Thymus (tissue), 11 donors: ENCODE measurements around the gene LTBP3. TPM values are rescaled to one million over a fixed set of nuclear protein-coding genes. Genes with fewer than 3 reads are reported as not detected.
"Not testable (repeated sequence)": the region's sequence is repeated elsewhere in the genome, so short reads cannot be mapped to it uniquely, and the experiment has no call there.

Experiments
- DNase-seq, 9 donors: peaks; one replicate each; pipeline ENCODE4 v3.0.0-alpha.2; 2013; ENCODE audit warnings: low spot score in 9 of 9, low read depth in 6 of 9, missing footprints in 1 of 9
- H3K27ac ChIP-seq, 2 donors: one replicate each; pipeline ENCODE4 v1.5.1; 2013; ENCODE audit warnings: control low read depth in 1 of 2, low read depth in 1 of 2, low read length in 1 of 2, mild to moderate bottlenecking in 1 of 2, moderate library complexity in 1 of 2
- H3K27me3 ChIP-seq, 2 donors: one replicate each; pipeline ENCODE4 v1.5.1; 2013; ENCODE audit warnings: low read length in 1 of 2; ENCODE audit not compliant: control insufficient read depth in 2 of 2, insufficient read depth in 1 of 2
- H3K36me3 ChIP-seq, 2 donors: one replicate each; pipeline ENCODE4 v1.5.1; 2013; ENCODE audit warnings: low read length in 1 of 2, mild to moderate bottlenecking in 1 of 2, moderate library complexity in 1 of 2; ENCODE audit not compliant: control insufficient read depth in 2 of 2, insufficient read depth in 2 of 2
- H3K4me1 ChIP-seq, 2 donors: one replicate each; pipeline ENCODE4 v1.5.1; 2013; ENCODE audit warnings: low read length in 2 of 2; ENCODE audit not compliant: control insufficient read depth in 2 of 2, insufficient read depth in 2 of 2
- H3K4me3 ChIP-seq, 2 donors: one replicate each; pipeline ENCODE4 v1.5.1; 2013; ENCODE audit warnings: low read length in 2 of 2, control low read depth in 1 of 2, mild to moderate bottlenecking in 1 of 2
- H3K9me3 ChIP-seq, 2 donors: one replicate each; pipeline ENCODE4 v1.5.1; 2013; ENCODE audit warnings: low read length in 1 of 2, mild to moderate bottlenecking in 1 of 2; ENCODE audit not compliant: control insufficient read depth in 2 of 2, insufficient read depth in 1 of 2
- WGBS: extraction: QIAGEN DNeasy Blood & Tissue Kit; methylation state at CpG from one replicate; pipeline ENCODE4 v1.1.7; 2013; 5-methylcytosine and 5-hydroxymethylcytosine counted together
- polyA plus RNA-seq: library from polyadenylated mRNA; stranded (reverse); fragments of 200-250 nt; gene quantifications from one replicate; pipeline ENCODE4 v1.2.3, GENCODE V29; 2013
- total RNA-seq: library from RNA; stranded (reverse); fragments of 120-200 nt; gene quantifications from one replicate; pipeline ENCODE4 v1.2.4, GENCODE V29; 2013
- donor health status: healthy.

LTBP3 gene
- total and polyA plus RNA-seq, 2 donors: 13.3 to 64.6 TPM

DNA sequence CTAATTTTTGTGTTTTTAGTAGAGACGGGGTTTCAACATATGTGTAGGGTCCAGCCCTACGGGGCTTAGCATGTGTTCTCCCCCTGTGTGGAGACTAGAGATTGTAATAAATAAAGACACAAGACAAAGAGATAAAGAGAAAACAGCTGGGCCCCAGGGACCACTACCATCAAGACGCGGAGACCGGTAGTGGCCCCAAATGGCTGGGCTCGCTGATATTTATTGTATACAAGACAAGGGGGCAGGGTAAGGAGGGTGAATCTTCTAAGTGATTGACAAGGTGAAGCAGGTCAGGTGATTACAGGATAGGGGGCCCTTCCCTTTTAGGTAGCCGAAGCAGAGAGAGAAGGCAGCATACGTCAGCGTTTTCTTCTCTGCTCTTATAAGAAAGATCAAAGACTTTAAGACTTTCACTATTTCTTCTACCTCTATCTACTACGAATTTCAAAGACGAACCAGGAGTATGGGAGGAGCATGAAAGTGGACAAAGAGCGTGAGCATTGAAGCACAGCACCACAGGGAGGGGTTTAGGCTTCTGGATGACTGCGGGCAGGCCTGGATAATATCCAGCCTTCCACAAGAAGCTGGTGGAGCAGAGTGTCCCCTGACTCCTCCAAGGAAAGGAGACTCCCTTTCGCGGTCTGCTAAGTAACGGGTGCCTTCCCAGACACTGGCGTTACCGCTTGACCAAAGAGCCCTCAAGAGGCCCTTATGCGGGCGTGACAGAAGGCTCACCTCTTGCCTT is 36.2 kb downstream of the LTBP3 start:
- H3K27me3 ChIP-seq, H3K9me3 ChIP-seq, H3K4me3 ChIP-seq, H3K36me3 ChIP-seq: not testable (repeated sequence)
- H3K4me1 ChIP-seq: peaks cover 21 to 44% of the 10 kb centered on the region in 2 donors
- WGBS: 73% methylated on average over 20 of the region's 20 CpGs
- peak in 2 of 9 donors; percentile 9 to 59 for DNase-seq
- peak overlapping the region; percentile 67 to 69 for H3K27ac ChIP-seq

DNA sequence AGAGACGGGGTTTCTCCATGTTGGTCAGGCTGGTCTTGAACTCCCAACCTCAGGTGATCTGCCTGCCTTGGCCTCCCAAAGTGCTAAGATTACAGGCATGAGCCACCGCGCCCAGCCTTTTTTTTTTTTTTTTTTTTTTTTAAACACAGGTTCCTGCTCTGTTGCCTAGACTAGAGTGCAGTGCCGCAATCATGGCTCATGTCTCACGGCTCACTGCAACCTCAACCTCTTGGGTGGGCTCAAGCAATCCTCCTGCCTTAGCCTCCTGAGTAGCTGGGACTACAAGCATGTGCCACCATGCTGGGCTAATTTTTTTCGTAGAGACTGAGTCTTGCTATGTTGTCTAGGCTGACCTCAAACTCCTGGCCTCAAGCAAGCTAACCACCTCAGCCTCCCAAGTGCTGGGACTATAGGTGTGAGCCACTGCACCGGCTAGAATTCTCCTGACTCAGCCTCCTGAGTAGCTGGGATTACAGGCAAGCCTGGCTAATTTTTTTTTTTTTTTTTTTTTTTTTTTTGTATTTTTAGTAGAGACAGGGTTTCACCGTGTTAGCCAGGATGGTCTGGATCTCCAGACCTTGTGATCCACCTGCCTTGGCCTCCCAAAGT is 39.1 kb downstream of the LTBP3 start:
- not testable (repeated sequence) for H3K27me3 ChIP-seq, H3K9me3 ChIP-seq, H3K4me3 ChIP-seq, H3K27ac ChIP-seq, DNase-seq, H3K36me3 ChIP-seq
- peaks cover 7 to 31% of the 10 kb centered on the region in 2 donors for H3K4me1 ChIP-seq
- 93% methylated on average over 8 of the region's 8 CpGs for WGBS

DNA sequence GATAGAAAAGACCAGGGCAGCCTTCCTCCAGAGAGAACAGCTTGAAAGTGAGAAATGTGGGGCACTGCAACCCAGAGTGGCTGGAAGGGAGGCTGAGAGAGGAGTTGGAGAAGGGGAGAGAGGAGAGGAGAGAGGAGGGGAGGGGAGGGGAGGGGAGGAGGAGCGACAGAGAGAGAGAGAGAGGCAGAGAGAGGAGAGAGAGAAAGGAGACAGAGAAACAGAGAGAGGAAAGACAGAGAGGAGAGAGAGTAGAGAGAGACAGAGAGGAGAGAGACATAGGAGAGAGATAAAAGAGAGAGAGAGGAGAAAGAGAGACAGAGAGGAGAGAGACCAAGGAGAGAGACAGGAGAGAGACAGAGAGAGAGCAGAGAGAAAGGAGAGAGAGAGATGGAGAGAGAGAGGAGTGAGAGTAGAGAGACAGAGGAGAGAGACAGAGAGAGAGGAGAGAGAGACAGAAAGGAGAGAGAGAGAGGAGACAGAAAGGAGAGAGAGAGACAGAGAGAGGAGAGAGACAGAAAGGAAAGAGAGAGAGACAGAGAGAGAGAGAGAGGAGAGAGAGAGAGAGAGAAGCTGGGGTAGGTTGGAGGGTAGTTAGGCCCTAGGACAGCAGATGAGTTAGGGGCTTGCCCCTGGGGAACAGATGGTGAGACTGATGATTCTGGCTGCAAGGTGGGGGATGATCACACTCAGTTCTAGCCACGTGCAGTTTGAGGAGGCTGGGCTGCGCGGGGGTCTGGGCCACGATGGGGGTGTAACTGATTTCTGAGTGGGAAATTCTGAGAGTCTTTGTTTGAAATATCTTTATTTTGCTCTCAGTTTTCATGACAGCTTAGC is 41.8 kb downstream of the LTBP3 start:
- 75% methylated on average over 5 of the region's 5 CpGs for WGBS
- H3K4me1 ChIP-seq: peaks cover 0 to 6% of the 10 kb centered on the region in 2 donors
- no peaks in the 10 kb centered on the region for H3K36me3 ChIP-seq
- H3K9me3 ChIP-seq: no peaks in the 10 kb centered on the region
- no peak for DNase-seq
- H3K27me3 ChIP-seq: no peaks in the 10 kb centered on the region
- H3K27ac ChIP-seq: no peak overlapping the region
- H3K4me3 ChIP-seq: no peak overlapping the region

GRCh38 chr11:65512311-65512710 is 45.8 kb downstream of the LTBP3 start:
- DNase-seq, H3K36me3 ChIP-seq: not testable (repeated sequence)

GRCh38 chr11:65506772-65507505 is 51.2 kb downstream of the LTBP3 start:
- WGBS: 60% methylated on average over 7 of the region's 7 CpGs
- DNase-seq: peak in 3 of 9 donors; percentile 46 to 74 (median 53)
- Histone ChIP-seq H3K4me3 (peak overlapping the region in 1 of 2 donors; percentile 100), H3K9me3 (no peaks in the 10 kb centered on the region), H3K4me1 (peaks cover 3 to 38% of the 10 kb centered on the region in 2 donors), H3K27me3 (no peaks in the 10 kb centered on the region), H3K27ac (peak overlapping the region; percentile 84 to 100), H3K36me3 (peaks cover 39 to 53% of the 10 kb centered on the region in 2 donors)

More at GRCh38 chr11:65512311-65512710, 45.8 kb downstream of the LTBP3 start:
- not testable (repeated sequence) for H3K27ac ChIP-seq, H3K27me3 ChIP-seq, H3K9me3 ChIP-seq, H3K4me3 ChIP-seq
- 99% methylated on average over 3 of the region's 3 CpGs for WGBS
- peaks cover 0 to 19% of the 10 kb centered on the region in 2 donors for H3K4me1 ChIP-seq

DNA sequence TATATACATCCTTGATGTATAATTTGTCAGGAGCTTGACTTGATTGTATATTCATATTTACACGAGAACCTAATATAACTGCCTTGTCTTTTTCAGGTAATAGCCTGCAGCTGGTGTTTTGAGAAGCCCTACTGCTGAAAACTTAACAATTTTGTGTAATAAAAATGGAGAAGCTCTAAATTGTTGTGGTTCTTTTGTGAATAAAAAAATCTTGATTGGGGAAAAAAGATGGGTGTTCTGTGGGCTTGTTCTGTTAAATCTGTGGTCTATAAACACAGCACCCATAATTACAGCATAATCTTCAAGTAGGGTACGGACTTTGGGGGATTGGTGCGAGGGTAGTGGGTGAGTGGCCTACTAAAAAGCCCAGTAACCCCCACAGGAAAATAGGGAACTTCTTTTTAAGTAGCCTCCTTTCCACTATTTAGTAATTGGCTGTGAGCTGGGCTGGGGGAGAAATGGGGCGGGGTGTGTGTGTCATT is 51.8 kb downstream of the LTBP3 start:
- 76% methylated on average over 4 of the region's 4 CpGs for WGBS
- Histone ChIP-seq H3K4me3 (peak overlapping the region in 1 of 2 donors; percentile 100), H3K9me3 (no peaks in the 10 kb centered on the region), H3K36me3 (peaks cover 46 to 59% of the 10 kb centered on the region in 2 donors), H3K4me1 (peaks cover 3 to 38% of the 10 kb centered on the region in 2 donors), H3K27ac (peak overlapping the region; percentile 84 to 100), H3K27me3 (no peaks in the 10 kb centered on the region)
- peak in 1 of 9 donors; percentile 67 for DNase-seq

DNA sequence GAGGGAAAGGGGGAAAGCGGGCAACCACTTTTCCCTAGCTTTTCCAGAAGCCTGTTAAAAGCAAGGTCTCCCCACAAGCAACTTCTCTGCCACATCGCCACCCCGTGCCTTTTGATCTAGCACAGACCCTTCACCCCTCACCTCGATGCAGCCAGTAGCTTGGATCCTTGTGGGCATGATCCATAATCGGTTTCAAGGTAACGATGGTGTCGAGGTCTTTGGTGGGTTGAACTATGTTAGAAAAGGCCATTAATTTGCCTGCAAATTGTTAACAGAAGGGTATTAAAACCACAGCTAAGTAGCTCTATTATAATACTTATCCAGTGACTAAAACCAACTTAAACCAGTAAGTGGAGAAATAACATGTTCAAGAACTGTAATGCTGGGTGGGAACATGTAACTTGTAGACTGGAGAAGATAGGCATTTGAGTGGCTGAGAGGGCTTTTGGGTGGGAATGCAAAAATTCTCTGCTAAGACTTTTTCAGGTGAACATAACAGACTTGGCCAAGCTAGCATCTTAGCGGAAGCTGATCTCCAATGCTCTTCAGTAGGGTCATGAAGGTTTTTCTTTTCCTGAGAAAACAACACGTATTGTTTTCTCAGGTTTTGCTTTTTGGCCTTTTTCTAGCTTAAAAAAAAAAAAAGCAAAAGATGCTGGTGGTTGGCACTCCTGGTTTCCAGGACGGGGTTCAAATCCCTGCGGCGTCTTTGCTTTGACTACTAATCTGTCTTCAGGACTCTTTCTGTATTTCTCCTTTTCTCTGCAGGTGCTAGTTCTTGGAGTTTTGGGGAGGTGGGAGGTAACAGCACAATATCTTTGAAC is 52.5 kb downstream of the LTBP3 start:
- Histone ChIP-seq H3K27me3 (no peaks in the 10 kb centered on the region), H3K9me3 (no peaks in the 10 kb centered on the region), H3K4me1 (peaks cover 3 to 37% of the 10 kb centered on the region in 2 donors), H3K27ac (peak overlapping the region; percentile 88 to 100), H3K36me3 (peaks cover 49 to 62% of the 10 kb centered on the region in 2 donors), H3K4me3 (peak overlapping the region; percentile 83 to 100)
- 49% methylated on average over 12 of the region's 12 CpGs for WGBS
- DNase-seq: peak in 2 of 9 donors; percentile 20 to 49
